ENCODE data around the gene ASTN2.

- TF ChIP-seq TSC22D4 (tag; IDR thresholded peaks at IDR 0.05) (no peak), RB1 (IDR thresholded peaks at IDR 0.05; ENCODE audit: low read depth) (no peak), NFYB (IDR thresholded peaks at IDR 0.05; ENCODE audit: extremely low read depth, insufficient read length) (no peak), SMAD3 (CRISPR knock-in tag; conservative IDR thresholded peaks at IDR 0.05) (no peak), PATZ1 (CRISPR knock-in tag; IDR thresholded peaks at IDR 0.05; ENCODE audit: borderline replicate concordance) (no peak), NR2F6 (CRISPR knock-in tag; IDR thresholded peaks at IDR 0.05) (no peak), SREBF1 (IDR thresholded peaks at IDR 0.05; ENCODE audit: borderline replicate concordance, low read depth, low read length) (no peak), NFE2L1 (tag; IDR thresholded peaks at IDR 0.05; ENCODE audit: borderline replicate concordance, low read depth) (no peak), CTCF (IDR thresholded peaks at IDR 0.05 in 2 of 3, conservative IDR thresholded peaks at IDR 0.05 in 1 of 3; ENCODE audit: insufficient read depth in 2 of 3, low read depth in 1 of 3, low read length in 3 of 3) (no peak), ZNF274 (IDR thresholded peaks at IDR 0.05; ENCODE audit: borderline replicate concordance, low read depth, low read length) (no peak), TAF1 (IDR thresholded peaks at IDR 0.05; ENCODE audit: control insufficient read depth, extremely low read depth, insufficient read depth, low read length, severe bottlenecking) (no peak)
Observed at GRCh38 chr9:116555119-116555518, 859.7 kb downstream of the ASTN2 start.

Data from K562 (cell line).